Measurements from ENCODE around the gene SLC25A30. TPM values are rescaled to one million over a fixed set of nuclear protein-coding genes. Genes with fewer than 3 reads are reported as not detected.

The SLC25A30 gene
- polyA plus RNA-seq, 1 experiment, result 10.4 TPM

- Histone ChIP-seq H3K27me3 (ENCODE audit: control insufficient read depth, insufficient read depth, low read length) (no peaks in the 10 kb centered on the region), H3K4me3 (ENCODE audit: low read depth, low read length) (no peak overlapping the region), H3K36me3 (ENCODE audit: control insufficient read depth, insufficient read depth, low read length) (peaks cover 3% of the 10 kb centered on the region; the same call in 1 of the 2 replicates)
- DNase-seq (ENCODE audit: low read depth), result peak; percentile 66
- CTCF ChIA-PET, result no interaction called here
- POLR2A ChIA-PET, result no interaction called here
- no peak for TF ChIP-seq CTCF (IDR thresholded peaks at IDR 0.05; ENCODE audit: insufficient read depth, low read depth, low read length)
Measured at GRCh38 chr13:45367358-45367757, 50.8 kb downstream of the SLC25A30 start.

DNA sequence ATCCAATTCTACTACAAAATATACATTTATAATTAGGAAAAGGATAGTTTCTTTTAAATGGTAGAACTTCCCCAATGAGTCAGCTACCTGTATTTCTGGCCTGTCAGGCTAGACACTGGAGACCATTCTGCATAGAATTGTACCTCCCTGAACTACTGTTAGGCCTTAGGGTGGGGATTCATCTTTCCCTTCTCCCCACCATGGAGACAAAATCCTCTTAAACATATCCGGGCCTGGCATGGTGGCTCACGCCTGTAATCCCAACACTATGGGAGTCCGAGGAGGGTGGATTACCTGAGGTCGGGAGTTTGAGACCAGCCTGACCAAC is 52.7 kb downstream of the SLC25A30 start:
- Histone ChIP-seq H3K4me3 (ENCODE audit: low read depth, low read length) (no peak overlapping the region), H3K27me3 (ENCODE audit: control insufficient read depth, insufficient read depth, low read length) (no peaks in the 10 kb centered on the region), H3K36me3 (ENCODE audit: control insufficient read depth, insufficient read depth, low read length) (peaks cover 4% of the 10 kb centered on the region; the same call in 1 of the 2 replicates)
- TF ChIP-seq CTCF (IDR thresholded peaks at IDR 0.05; ENCODE audit: insufficient read depth, low read depth, low read length), result no peak
- CTCF ChIA-PET, result interaction anchor here (0.9 kb wide), 1 partner anchor 9 kb away, joined by 3 read pairs; no protein-coding TSS in a partner anchor
- no peak for DNase-seq (ENCODE audit: low read depth)
- POLR2A ChIA-PET, result no interaction called here

DNA sequence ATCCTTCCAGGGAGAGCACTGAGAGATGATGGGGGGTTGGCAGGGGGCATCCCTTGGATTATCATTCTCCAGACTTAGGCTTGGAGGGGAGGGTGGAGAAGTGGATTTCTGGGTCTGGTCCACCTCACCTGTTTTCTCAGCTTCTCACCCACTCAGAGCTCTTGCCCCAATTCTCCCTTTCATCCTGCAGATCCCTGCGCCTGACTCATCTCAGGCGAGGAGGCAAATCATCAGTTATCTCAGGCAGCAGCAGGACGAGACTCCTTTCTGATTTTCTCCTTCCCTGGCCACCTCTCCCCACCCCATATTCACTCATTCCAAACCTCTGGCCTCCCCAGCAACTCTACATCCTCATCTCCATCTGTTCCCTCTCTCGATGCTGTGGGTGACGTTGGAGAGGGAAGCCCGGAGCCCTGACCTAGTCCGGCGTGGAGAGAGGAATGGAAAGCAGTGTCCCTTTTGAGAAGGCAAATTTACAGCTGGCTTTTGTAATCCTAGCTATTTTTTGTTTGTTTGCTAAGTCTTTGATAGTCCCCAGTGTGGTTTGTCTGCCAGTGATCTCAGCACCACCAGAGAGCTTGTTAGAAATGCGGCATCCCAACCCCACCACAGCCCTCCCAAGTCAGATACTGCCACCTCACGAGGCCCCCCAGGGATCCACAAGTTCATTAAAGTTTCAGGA is 53.2 kb downstream of the SLC25A30 start:
- no peak for TF ChIP-seq CTCF (IDR thresholded peaks at IDR 0.05; ENCODE audit: insufficient read depth, low read depth, low read length)
- no peak for DNase-seq (ENCODE audit: low read depth)
- POLR2A ChIA-PET, result no interaction called here
- H3K36me3 ChIP-seq (ENCODE audit: control insufficient read depth, insufficient read depth, low read length), result peaks cover 4% of the 10 kb centered on the region; the same call in 1 of the 2 replicates
- no peak overlapping the region for H3K4me3 ChIP-seq (ENCODE audit: low read depth, low read length)
- CTCF ChIA-PET, result interaction anchor here (0.9 kb wide), 1 partner anchor 9 kb away, joined by 3 read pairs; no protein-coding TSS in a partner anchor
- no peaks in the 10 kb centered on the region for H3K27me3 ChIP-seq (ENCODE audit: control insufficient read depth, insufficient read depth, low read length)

GRCh38 chr13:45362939-45363338 is 55.2 kb downstream of the SLC25A30 start:
- Histone ChIP-seq H3K27me3 (ENCODE audit: control insufficient read depth, insufficient read depth, low read length) (no peaks in the 10 kb centered on the region), H3K4me3 (ENCODE audit: low read depth, low read length) (no peak overlapping the region), H3K36me3 (ENCODE audit: control insufficient read depth, insufficient read depth, low read length) (peaks cover 4% of the 10 kb centered on the region; the same call in 1 of the 2 replicates)
- TF ChIP-seq CTCF (IDR thresholded peaks at IDR 0.05; ENCODE audit: insufficient read depth, low read depth, low read length), result no peak
- no peak for DNase-seq (ENCODE audit: low read depth)
- CTCF ChIA-PET, result interaction anchor here (0.6 to 1.2 kb wide), 3 partner anchors 8 to 976 kb away, joined by 3 to 6 read pairs (median 3); no protein-coding TSS in a partner anchor
- POLR2A ChIA-PET, result no interaction called here

- peaks cover 4% of the 10 kb centered on the region; the same call in 1 of the 2 replicates for H3K36me3 ChIP-seq (ENCODE audit: control insufficient read depth, insufficient read depth, low read length)
- no peak for DNase-seq (ENCODE audit: low read depth)
- no peaks in the 10 kb centered on the region for H3K27me3 ChIP-seq (ENCODE audit: control insufficient read depth, insufficient read depth, low read length)
- no peak for TF ChIP-seq CTCF (IDR thresholded peaks at IDR 0.05; ENCODE audit: insufficient read depth, low read depth, low read length)
- ChIA-PET CTCF (interaction anchor here (1.2 kb wide), 1 partner anchor 9 kb away, joined by 6 read pairs; no protein-coding TSS in a partner anchor), POLR2A (no interaction called here)
- no peak overlapping the region for H3K4me3 ChIP-seq (ENCODE audit: low read depth, low read length)
Measured at GRCh38 chr13:45361596-45362206, 56.5 kb downstream of the SLC25A30 start.

Data from BJ (cell line).